ENCODE results near the gene SHANK1. TPM values are rescaled to one million over a fixed set of nuclear protein-coding genes. Genes with fewer than 3 reads are reported as not detected.
A peak's percentile ranks its signal among the peaks of the same experiment; 100 is the strongest.

SHANK1 gene
- total RNA-seq, 1 experiment from 2014 or later, result 2.2 TPM

- DNase-seq (ENCODE audit: low spot score), result no peak
Measured at GRCh38 chr19:50686310-50687032, 33.1 kb downstream of the SHANK1 start.

DNA sequence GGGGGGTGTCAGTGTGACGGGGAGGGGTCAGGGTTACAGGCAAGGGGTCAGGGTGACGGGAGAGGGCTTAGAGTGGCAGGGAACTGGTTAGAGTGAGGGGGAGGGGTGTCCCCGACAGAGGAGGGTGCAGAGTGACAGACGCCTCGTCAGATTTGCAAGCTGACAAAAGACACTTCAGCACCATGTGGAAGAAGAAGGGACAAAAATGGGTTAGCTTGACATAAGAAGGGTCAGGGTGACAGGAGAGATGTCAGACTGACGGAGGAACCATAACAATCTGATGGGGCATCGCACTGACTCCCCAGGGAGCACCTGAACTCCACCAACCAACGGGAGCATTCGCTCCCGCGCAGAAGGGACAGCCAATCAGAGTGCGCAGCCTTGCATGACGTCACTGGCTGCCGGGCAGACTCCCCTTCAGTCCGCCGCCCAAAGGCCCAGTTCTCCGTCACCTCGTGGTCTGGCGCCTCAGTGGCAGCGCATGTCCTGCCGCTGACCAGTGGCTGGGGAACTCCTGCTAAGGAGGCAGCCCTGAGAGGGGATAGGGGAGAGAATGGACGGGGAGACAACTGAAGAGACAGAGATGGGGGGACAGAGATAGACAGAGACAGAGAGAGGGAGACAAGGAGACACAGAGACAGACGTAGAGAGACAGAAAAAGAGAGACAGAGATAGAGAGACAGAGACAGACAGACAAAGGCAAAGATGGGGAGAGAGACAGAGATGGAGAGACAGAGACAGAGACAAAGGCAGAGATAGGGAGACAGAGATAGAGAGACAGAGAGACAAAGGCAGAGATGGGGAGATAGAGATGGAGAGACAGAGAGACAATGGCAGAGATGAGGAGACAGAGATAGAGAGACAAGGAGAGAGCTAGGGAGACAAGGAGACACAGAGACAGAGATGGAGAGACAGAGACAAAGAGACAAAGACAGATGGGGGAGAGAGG is 40.2 kb downstream of the SHANK1 start:
- DNase-seq (ENCODE audit: low spot score), result peak; percentile 89

DNA sequence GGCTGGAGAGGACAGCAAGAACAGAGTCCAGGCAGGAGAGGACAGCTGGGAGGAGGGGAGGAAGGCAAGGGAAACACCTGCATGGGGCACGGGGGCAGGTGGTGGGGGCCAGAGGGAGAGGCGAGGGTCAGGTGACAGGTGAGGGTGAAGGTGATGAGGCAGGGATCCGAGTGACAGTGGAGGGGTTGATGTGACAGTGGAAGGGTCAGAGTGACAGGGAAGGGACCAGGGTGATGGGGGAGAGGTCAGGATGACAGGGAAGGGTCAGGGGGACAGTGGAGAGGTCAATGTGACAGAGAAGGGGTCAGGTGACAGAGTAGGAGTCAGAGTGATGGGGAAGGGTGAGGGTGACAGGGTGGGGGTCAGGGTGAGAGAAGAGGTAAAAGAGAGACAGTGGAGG is 41.3 kb downstream of the SHANK1 start:
- DNase-seq (ENCODE audit: low spot score), result no peak

GRCh38 chr19:50677636-50678035 is 42.0 kb downstream of the SHANK1 start:
- DNase-seq (ENCODE audit: low spot score), result no peak

DNA sequence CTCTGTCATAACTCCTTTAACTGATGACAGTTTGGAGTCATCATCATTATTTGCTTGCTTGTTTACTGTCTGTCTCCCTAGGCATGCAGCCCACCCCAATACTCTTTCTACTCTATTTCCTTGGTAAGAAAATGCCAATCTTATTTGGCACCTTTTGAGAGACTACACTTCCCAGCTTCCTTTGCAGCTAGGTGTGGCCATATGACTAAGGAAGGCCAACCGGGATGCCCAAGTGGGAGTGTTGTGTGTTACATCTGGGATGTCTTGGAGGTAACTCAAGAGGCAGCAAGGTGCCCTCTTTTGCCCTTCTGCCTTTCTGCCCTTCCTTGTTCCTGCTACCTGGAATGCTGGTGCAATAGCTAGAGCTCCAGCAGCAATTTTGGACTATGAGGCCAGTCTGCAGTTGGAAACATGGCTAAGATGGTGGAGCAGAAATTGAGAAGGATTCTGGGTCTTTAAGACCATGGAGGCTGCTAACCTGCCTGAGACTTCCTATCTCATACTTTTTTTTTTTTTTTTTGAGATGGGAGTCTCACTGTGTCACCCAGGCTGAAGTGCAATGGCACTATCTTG is 42.9 kb downstream of the SHANK1 start:
- no peak for DNase-seq (ENCODE audit: low spot score)

- DNase-seq (ENCODE audit: low spot score), result no peak
Measured at GRCh38 chr19:50673118-50673517, 46.5 kb downstream of the SHANK1 start.

DNA sequence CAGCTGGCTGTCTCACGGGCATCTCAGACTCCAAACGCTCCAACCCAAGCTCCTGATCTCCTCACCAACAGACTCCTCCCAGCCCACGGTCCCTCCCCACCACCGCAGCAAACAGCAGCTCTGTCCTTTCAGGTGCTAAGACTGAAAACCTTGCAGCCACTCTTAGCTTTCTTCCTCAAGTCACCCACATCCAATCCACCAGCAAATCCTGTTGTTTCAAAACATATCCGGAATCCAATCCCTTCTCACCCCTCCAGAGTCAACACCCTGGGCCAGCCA is 49.6 kb downstream of the SHANK1 start:
- DNase-seq (ENCODE audit: low spot score), result no peak

GRCh38 chr19:50669302-50670101 is 50.1 kb downstream of the SHANK1 start:
- no peak for DNase-seq (ENCODE audit: low spot score)

- no peak for DNase-seq (ENCODE audit: low spot score)
Measured at GRCh38 chr19:50668879-50669278, 50.7 kb downstream of the SHANK1 start.

- no peak for DNase-seq (ENCODE audit: low spot score)
Measured at GRCh38 chr19:50668416-50668815, 51.2 kb downstream of the SHANK1 start.

- no peak for DNase-seq (ENCODE audit: low spot score)
Measured at GRCh38 chr19:50667759-50668231, 51.8 kb downstream of the SHANK1 start.

- no peak for DNase-seq (ENCODE audit: low spot score)
Measured at GRCh38 chr19:50667177-50667758, 52.3 kb downstream of the SHANK1 start.

- DNase-seq (ENCODE audit: low spot score), result no peak
Measured at GRCh38 chr19:50666346-50667176, 53.0 kb downstream of the SHANK1 start.

DNA sequence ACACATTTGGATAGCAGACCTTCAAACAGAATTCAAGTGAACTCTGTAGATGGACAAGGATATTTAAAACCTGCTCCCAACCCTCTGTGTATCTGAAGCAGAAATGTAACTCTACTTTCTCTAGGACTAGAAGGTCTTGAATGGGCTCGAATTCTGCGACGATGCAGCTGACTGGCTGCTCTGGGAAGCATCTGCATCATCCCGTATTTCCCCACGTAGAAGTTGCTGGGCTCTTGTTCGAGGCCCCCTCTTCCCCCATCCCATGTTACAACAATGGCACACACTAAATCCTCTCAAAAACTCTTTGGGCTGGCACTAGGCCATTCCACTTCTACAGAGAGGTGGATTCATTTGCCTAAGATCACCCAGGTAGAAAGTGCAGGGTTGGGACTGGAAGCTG is 55.4 kb downstream of the SHANK1 start:
- DNase-seq (ENCODE audit: low spot score), result no peak

- peak; percentile 53 for DNase-seq (ENCODE audit: low spot score)
Measured at GRCh38 chr19:50663482-50663790, 56.2 kb downstream of the SHANK1 start.

DNA sequence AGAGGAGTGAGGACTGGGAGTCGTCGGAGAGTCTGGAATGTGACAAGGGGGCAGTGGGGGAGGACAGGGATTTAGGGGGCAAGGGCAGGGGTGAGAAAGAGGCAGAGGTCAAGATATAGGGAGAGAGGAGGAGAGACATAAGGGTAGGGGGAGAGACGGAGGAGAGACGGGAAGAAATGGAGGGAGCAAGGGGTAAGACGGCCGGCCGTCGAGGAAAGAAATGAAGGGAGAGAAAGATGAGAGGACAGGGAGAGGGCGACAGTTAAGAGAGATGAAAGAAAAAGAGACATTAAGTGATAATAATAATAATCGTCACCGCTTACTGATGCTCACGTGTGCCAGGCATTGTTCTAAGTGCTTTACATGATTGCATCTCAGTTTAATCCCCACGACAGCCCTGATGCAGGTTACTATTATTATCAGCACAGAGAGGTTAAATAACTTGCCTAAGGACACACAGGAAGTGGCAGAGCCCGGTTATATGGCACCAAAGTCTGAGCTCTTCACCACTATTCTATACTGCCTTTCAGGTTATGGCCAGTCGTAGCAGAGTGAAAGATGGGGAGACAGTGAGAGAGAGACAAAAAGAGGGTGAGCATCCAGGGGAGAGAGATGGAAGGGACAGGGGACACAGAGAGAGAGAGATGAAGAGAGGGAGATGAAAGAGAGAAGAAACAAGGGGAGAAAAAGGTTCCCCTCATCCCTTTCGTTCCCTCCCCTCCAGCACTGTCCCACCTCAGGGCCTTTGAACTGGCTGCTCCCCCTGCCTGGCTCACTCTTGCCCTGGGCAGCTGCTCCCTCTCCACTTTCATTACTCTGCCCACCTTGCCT is 56.7 kb downstream of the SHANK1 start:
- no peak for DNase-seq (ENCODE audit: low spot score)

DNA sequence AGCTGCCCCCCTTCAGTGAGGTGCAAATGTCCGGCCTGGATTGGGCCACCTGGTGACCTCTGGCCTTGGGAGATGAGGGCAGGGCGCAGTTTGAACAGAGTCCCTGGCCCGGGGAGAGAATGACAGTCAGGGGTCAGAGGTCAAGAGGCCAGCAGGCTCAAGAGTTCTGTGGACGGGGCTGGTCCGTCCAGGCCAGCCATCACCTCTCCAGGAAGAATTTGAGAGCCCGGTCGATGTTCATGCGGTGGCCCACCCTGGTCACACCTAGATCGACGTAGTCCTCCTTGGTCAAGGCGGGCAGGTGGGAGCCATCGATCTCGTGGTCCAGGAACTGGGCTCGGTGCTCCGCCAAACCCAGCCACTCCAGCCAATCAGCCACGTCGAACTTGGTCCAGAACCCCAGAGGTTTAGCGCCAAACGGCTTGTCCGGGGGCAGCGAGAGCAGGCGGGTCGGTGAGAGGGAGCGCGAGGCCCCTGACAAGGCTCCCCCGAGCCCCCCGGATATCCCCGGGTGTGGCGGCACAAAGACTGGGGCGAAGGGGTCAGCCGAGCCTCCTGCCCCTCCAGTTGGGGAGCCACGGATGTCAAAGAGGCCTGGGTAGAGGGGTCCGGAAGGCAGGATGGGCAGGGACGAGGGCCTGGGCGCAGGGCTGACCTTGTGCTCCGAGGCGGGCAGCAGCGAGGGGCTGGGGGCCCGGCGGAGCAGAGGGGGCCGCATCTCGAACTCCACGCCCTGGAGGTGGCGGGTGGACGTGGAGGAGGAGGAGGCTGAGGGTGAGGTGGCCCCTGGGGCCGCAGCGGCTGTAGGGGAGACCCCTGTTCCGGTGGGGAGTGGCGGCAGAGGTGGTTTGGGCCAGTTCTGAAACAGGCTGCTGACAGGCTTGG is 57.6 kb downstream of the SHANK1 start:
- DNase-seq (ENCODE audit: low spot score), result no peak

DNA sequence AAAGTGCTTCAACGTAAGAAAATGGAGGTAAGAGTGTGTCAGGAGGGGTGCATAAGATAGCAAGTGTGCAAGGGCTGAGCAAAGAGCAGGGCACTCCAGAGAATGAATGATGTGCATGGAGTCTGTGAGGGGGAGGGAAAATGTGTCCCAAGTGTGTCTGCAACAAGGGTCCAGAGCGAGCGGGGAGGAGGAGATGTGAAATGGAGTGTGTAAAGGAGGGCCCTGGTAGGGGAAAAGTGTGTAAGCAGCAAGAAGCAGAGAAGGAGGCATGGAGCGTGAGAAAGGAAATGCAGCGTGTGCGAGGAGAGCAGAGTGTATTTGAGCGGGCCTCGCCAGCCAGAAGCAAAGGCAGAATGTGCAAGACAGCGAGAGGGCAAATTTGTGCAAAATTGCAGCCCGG is 58.6 kb downstream of the SHANK1 start:
- DNase-seq (ENCODE audit: low spot score), result no peak

GRCh38 chr19:50660088-50660366 is 59.6 kb downstream of the SHANK1 start:
- no peak for DNase-seq (ENCODE audit: low spot score)

All from H4 (cell line).